Ascending aorta (tissue), 2 donors: Measurements from ENCODE around the gene MFRP. TPM values are rescaled to one million over a fixed set of nuclear protein-coding genes. Genes with fewer than 3 reads are reported as not detected.

Experiments
- DNase-seq, 2 donors: peaks; one replicate each; pipeline ENCODE4 v3.0.0-alpha.2; 2019; ENCODE audit warnings: low spot score in 2 of 2
- H3K27ac ChIP-seq, 2 donors: fragments of 200-600 bp; sonication (generic); one replicate each; pipeline ENCODE4 v1.5.1; 2016 to 2017; ENCODE audit warnings: mild to moderate bottlenecking in 1 of 2
- H3K27me3 ChIP-seq: fragments of 200-600 bp; sonication (generic); one replicate; pipeline ENCODE4 v1.5.1; 2017
- H3K36me3 ChIP-seq, 2 donors: fragments of 200-600 bp; sonication (generic); one replicate each; pipeline ENCODE4 v1.5.1; 2016
- H3K4me1 ChIP-seq, 2 donors: fragments of 200-600 bp; sonication (generic); one replicate each; pipeline ENCODE4 v1.5.1; 2016 to 2017; ENCODE audit warnings: mild to moderate bottlenecking in 1 of 2
- H3K4me3 ChIP-seq, 2 donors: fragments of 200-600 bp; sonication (generic); one replicate each; pipeline ENCODE4 v1.5.1; 2016 to 2017; ENCODE audit warnings: mild to moderate bottlenecking in 1 of 2
- H3K9me3 ChIP-seq, 2 donors: fragments of 200-600 bp; sonication (generic); one replicate each; pipeline ENCODE4 v1.5.1; 2016
- intact Hi-C: fragments of 100-400 bp; cut with DNase I; formaldehyde crosslinking; loops from one replicate; pipeline ENCODE4 v1.15.1; 2023
- total RNA-seq: library from RNA; depleted of rRNA; stranded (reverse); fragments of >200 nt; gene quantifications from one replicate; pipeline ENCODE4 v1.1.0, GENCODE V29; 2016
- TF ChIP-seq, protein P1 (sequence below), 3 experiments: fragments of 200-600 bp in 2 of 3; fragments of 450-650 bp in 1 of 3; sonication (generic) in 2 of 3; IDR thresholded peaks; one replicate each; pipeline ENCODE4 v1.5.1; 2016 to 2019; ENCODE audit warnings: antibody characterized with exemption in 3 of 3, mild to moderate bottlenecking in 1 of 3, moderate library complexity in 1 of 3

Gene MFRP
- total RNA-seq, 1 donor from 2014 or later = not detected

DNA sequence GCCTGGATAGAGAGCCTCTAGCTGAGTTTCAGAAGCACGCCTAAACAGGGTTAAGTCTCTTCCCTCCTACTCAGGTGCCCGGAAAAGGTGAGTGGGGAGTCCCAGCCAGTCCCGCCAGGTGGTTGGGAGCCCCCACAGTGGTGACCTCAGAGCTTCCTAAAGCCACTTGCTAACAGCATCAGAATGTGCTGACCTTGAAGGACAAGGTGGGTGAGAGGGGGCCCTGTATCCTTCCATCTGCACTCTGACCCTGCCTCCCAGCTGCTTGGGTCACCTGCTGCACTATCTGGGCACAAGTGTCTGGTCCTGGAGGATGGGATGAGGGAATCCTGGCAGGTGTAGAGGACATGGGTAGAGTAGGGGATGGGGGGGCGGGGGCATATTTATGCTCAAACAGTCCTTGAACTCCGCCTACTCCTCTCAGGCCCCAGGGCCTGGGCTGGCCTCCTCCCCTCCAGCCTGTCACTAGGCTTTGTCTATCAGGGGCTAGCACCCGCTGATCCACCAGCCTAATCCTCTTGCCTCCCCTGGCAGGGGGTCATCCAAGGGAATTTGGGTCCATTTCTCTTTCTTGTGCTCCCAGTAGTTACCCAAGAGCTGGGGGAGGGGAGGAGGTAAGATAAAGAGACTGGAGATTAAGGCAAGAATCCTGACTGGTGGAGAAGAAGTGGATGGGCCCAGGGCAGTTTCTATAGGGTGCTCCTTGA is 31.6 kb upstream of the MFRP start:
- DNase-seq = peak in 1 of 2 donors; percentile 62
- no peak overlapping the region for H3K4me3 ChIP-seq
- TF ChIP-seq, protein P1, sequence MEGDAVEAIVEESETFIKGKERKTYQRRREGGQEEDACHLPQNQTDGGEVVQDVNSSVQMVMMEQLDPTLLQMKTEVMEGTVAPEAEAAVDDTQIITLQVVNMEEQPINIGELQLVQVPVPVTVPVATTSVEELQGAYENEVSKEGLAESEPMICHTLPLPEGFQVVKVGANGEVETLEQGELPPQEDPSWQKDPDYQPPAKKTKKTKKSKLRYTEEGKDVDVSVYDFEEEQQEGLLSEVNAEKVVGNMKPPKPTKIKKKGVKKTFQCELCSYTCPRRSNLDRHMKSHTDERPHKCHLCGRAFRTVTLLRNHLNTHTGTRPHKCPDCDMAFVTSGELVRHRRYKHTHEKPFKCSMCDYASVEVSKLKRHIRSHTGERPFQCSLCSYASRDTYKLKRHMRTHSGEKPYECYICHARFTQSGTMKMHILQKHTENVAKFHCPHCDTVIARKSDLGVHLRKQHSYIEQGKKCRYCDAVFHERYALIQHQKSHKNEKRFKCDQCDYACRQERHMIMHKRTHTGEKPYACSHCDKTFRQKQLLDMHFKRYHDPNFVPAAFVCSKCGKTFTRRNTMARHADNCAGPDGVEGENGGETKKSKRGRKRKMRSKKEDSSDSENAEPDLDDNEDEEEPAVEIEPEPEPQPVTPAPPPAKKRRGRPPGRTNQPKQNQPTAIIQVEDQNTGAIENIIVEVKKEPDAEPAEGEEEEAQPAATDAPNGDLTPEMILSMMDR (IDR thresholded peaks at IDR 0.05) = no peak
- intact Hi-C loops = no loop called here
- H3K4me1 ChIP-seq = peaks cover 5 to 28% of the 10 kb centered on the region in 2 donors
- no peaks in the 10 kb centered on the region for H3K27me3 ChIP-seq
- no peak overlapping the region for H3K27ac ChIP-seq
- H3K9me3 ChIP-seq = no peaks in the 10 kb centered on the region
- no peaks in the 10 kb centered on the region for H3K36me3 ChIP-seq

DNA sequence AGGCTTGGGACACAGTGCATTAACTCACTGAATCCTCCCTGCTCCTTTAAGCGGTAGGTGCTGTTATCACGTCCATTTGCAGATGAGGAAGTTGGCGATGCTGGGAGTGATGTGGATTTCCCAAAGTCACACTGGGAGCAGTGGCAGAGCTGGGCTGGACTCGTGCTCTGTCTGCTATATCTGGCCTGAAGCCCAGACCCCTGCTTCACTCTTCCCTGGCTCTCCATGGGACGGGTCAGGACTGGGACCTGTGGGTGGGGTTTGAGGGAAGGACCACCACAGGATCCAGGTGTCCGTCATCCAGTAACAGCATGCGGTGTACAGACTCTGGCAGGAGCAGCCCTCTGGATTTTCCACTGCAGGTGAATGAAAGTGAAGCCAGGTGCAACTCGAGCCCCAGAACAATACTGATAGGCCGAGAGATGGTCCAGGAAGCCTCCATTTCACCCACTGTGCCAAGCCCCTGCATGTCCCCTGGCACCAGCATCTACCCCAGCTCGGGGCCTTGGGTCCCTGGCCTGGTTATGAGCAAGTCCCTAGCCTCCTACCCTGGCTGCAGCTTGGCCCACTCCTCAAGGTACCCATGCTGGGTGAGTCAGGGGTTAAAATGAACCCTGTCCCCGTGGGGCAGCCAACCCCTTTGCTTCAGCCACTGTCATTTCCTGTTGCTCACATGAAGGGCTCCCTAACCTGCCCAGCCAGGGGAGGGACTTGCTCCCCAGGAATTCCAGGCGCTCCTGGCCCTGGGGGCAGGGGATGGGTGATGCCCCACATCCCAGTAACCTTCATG is 30.8 kb upstream of the MFRP start:
- H3K27me3 ChIP-seq = no peaks in the 10 kb centered on the region
- H3K36me3 ChIP-seq = no peaks in the 10 kb centered on the region
- TF ChIP-seq, protein P1 (IDR thresholded peaks at IDR 0.05) = no peak
- peaks cover 5 to 25% of the 10 kb centered on the region in 2 donors for H3K4me1 ChIP-seq
- no peak overlapping the region for H3K4me3 ChIP-seq
- no peak overlapping the region for H3K27ac ChIP-seq
- no peaks in the 10 kb centered on the region for H3K9me3 ChIP-seq
- intact Hi-C loops = no loop called here
- peak in 1 of 2 donors; percentile 58 for DNase-seq

DNA sequence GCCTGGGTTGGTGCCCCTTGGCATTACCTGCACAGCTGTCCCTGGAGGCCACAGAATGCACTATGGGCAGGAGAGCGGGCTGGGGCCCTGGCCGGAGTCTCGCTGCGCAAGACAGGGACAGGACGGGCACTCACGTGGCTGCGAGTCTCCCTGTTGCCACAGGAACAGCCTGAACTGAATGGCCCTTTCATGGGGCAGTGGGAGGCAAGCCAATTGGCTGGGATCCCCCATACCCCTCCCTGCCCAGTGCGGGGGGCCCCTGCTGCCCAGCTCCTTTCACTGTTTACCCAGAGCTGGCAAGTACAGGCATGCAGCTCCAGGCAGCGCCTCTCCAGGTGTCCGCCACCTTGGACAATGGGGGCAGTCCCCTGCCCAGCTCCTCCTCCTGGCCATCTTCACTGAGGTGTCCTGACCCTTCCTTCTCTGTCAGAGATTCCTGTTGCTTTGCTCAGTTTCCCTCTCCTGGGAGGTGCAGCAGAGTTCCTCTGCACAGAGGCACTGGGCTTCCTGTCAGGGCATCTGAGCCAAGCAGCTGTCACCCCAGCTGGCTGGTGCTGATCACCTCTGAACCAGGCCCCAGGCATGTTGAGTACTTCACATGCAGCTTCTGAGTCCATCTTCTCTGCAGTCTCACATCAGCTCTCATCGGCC is 29.8 kb upstream of the MFRP start:
- intact Hi-C loops = no loop called here
- H3K9me3 ChIP-seq = no peaks in the 10 kb centered on the region
- H3K36me3 ChIP-seq = no peaks in the 10 kb centered on the region
- DNase-seq = peak in 1 of 2 donors; percentile 66
- peak overlapping the region; percentile 55 to 62 for H3K27ac ChIP-seq
- TF ChIP-seq, protein P1 (IDR thresholded peaks at IDR 0.05) = no peak
- no peak overlapping the region for H3K4me3 ChIP-seq
- no peaks in the 10 kb centered on the region for H3K27me3 ChIP-seq
- peaks cover 5 to 19% of the 10 kb centered on the region in 2 donors for H3K4me1 ChIP-seq

DNA sequence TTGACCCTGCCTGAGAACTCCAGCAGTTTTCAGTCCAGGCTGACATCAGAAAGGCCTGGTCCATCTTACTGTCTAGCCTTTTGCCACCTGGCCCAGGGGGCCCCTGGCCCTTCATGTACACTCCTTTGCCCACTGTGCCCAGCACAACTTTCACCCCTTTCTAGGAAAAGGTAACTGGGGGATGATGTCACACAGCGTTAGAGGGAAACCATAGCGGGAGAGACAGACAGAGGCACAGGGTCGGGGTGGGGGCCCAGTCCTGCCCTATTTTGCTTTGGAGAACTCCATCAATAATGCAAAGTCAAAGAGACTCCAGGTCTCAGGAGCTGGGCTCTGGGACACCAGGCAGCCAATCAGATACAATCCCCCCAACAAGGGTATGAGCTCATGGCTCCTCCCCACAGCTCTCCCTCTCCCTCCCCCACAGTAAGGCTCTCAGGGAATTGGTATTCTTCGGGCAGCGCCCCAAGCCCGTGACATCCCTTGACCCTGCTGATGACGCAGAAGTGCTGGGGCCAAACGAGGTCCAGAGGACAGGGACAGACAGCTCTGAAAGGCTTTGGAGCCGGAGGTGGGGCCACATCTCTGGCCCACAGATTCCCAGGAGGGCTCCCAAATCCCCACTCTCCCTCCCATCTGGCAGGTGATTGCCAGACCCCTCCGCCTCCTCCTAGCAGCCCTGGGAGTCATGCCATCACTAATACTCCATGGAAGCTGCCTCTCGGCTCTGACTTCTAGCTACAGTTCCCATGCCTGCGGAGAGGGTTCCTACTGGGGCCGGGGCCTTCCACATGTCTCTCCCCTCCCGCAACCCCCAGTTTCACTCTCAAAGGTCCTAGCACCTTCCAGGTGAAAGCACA is 29.1 kb upstream of the MFRP start:
- peak overlapping the region in 1 of 2 donors; percentile 2 for H3K4me3 ChIP-seq
- intact Hi-C loops = no loop called here
- TF ChIP-seq, protein P1 (IDR thresholded peaks at IDR 0.05) = no peak
- no peaks in the 10 kb centered on the region for H3K36me3 ChIP-seq
- no peaks in the 10 kb centered on the region for H3K27me3 ChIP-seq
- H3K9me3 ChIP-seq = no peaks in the 10 kb centered on the region
- H3K27ac ChIP-seq = peak overlapping the region; percentile 55 to 62
- H3K4me1 ChIP-seq = peaks cover 5 to 15% of the 10 kb centered on the region in 2 donors
- peak; percentile 53 to 83 for DNase-seq
